ENCODE measurements around the gene COPB1.

The COPB1 gene

DNA sequence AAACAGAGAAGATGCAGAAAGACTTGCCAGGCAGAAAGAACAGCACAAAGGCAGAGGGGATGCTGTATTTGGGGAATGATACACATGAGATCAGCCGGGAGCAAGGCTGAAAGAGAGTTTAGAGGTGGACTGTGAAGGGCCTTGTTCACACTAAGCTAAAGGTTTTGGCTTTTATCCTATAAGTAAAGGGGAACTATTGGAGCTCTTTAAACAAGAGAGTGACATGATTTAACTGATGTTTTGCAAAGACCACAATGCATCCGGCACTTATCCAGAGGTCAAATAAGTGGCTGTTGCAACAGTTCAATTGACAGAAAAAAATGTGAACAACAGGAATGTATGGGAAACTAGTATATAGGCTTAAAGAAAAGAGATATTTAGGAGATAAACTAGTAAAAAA is 76.0 kb downstream of the COPB1 start:
- Histone ChIP-seq H4K20me1 (ENCODE audit: insufficient read depth, low read length, poor library complexity, severe bottlenecking) (no peaks in the 10 kb centered on the region), H3K36me3 (ENCODE audit: insufficient read depth, low read length) (no peaks in the 10 kb centered on the region), H3K79me2 (ENCODE audit: insufficient read depth, low read length) (no peaks in the 10 kb centered on the region), H2AFZ (ENCODE audit: low read length) (no peak overlapping the region), H3K4me3 (ENCODE audit: low read length, poor library complexity, severe bottlenecking) (no peak overlapping the region), H3F3A (ENCODE audit: low read depth) (no peaks in the 10 kb centered on the region), H3K27me3 (ENCODE audit: insufficient read depth, low read length, poor library complexity, severe bottlenecking) (no peaks in the 10 kb centered on the region), H3K4me2 (ENCODE audit: low read depth, low read length, poor library complexity, severe bottlenecking) (no peak overlapping the region), H3K9ac (ENCODE audit: low read depth, low read length, poor library complexity, severe bottlenecking) (no peak overlapping the region), H3K9me2 (replicated peaks; ENCODE audit: low read depth, low read length) (no peaks in the 10 kb centered on the region), H3K4me1 (ENCODE audit: insufficient read depth, low read length, poor library complexity, severe bottlenecking) (no peaks in the 10 kb centered on the region), H3K9me3 (ENCODE audit: insufficient read depth, low read depth, low read length) (no peaks in the 10 kb centered on the region)
- TF ChIP-seq EZH2phosphoT487 (IDR thresholded peaks at IDR 0.05; ENCODE audit: borderline replicate concordance) = no peak
- TF ChIP-seq, protein P1, sequence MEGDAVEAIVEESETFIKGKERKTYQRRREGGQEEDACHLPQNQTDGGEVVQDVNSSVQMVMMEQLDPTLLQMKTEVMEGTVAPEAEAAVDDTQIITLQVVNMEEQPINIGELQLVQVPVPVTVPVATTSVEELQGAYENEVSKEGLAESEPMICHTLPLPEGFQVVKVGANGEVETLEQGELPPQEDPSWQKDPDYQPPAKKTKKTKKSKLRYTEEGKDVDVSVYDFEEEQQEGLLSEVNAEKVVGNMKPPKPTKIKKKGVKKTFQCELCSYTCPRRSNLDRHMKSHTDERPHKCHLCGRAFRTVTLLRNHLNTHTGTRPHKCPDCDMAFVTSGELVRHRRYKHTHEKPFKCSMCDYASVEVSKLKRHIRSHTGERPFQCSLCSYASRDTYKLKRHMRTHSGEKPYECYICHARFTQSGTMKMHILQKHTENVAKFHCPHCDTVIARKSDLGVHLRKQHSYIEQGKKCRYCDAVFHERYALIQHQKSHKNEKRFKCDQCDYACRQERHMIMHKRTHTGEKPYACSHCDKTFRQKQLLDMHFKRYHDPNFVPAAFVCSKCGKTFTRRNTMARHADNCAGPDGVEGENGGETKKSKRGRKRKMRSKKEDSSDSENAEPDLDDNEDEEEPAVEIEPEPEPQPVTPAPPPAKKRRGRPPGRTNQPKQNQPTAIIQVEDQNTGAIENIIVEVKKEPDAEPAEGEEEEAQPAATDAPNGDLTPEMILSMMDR (conservative IDR thresholded peaks at IDR 0.05; ENCODE audit: low read length) = no peak

GRCh38 chr11:14422814-14423182 is 76.8 kb downstream of the COPB1 start:
- Histone ChIP-seq H3K9ac (ENCODE audit: low read depth, low read length, poor library complexity, severe bottlenecking) (no peak overlapping the region), H3K79me2 (ENCODE audit: insufficient read depth, low read length) (no peaks in the 10 kb centered on the region), H3K9me2 (replicated peaks; ENCODE audit: low read depth, low read length) (no peaks in the 10 kb centered on the region), H3K4me2 (ENCODE audit: low read depth, low read length, poor library complexity, severe bottlenecking) (no peak overlapping the region), H3K4me1 (ENCODE audit: insufficient read depth, low read length, poor library complexity, severe bottlenecking) (no peaks in the 10 kb centered on the region), H2AFZ (ENCODE audit: low read length) (no peak overlapping the region), H4K20me1 (ENCODE audit: insufficient read depth, low read length, poor library complexity, severe bottlenecking) (no peaks in the 10 kb centered on the region), H3K9me3 (ENCODE audit: insufficient read depth, low read depth, low read length) (no peaks in the 10 kb centered on the region), H3K4me3 (ENCODE audit: low read length, poor library complexity, severe bottlenecking) (no peak overlapping the region), H3F3A (ENCODE audit: low read depth) (no peaks in the 10 kb centered on the region), H3K27me3 (ENCODE audit: insufficient read depth, low read length, poor library complexity, severe bottlenecking) (no peaks in the 10 kb centered on the region), H3K36me3 (ENCODE audit: insufficient read depth, low read length) (no peaks in the 10 kb centered on the region)
- TF ChIP-seq, protein P1 (conservative IDR thresholded peaks at IDR 0.05; ENCODE audit: low read length) = no peak
- TF ChIP-seq EZH2phosphoT487 (IDR thresholded peaks at IDR 0.05; ENCODE audit: borderline replicate concordance) = no peak

- no peak overlapping the region for H3K9ac ChIP-seq (ENCODE audit: low read depth, low read length, poor library complexity, severe bottlenecking)
- H3K9me2 ChIP-seq (replicated peaks; ENCODE audit: low read depth, low read length) = no peaks in the 10 kb centered on the region
- no peak overlapping the region for H2AFZ ChIP-seq (ENCODE audit: low read length)
- no peak for TF ChIP-seq EZH2phosphoT487 (IDR thresholded peaks at IDR 0.05; ENCODE audit: borderline replicate concordance)
- TF ChIP-seq, protein P1 (conservative IDR thresholded peaks at IDR 0.05; ENCODE audit: low read length) = no peak
- peaks cover 2% of the 10 kb centered on the region for H3K4me1 ChIP-seq (ENCODE audit: insufficient read depth, low read length, poor library complexity, severe bottlenecking)
- H3K4me3 ChIP-seq (ENCODE audit: low read length, poor library complexity, severe bottlenecking) = no peak overlapping the region
- H3K36me3 ChIP-seq (ENCODE audit: insufficient read depth, low read length) = no peaks in the 10 kb centered on the region
- no peaks in the 10 kb centered on the region for H3K79me2 ChIP-seq (ENCODE audit: insufficient read depth, low read length)
- no peaks in the 10 kb centered on the region for H4K20me1 ChIP-seq (ENCODE audit: insufficient read depth, low read length, poor library complexity, severe bottlenecking)
- H3F3A ChIP-seq (ENCODE audit: low read depth) = no peaks in the 10 kb centered on the region
- no peaks in the 10 kb centered on the region for H3K9me3 ChIP-seq (ENCODE audit: insufficient read depth, low read depth, low read length)
- no peak overlapping the region for H3K4me2 ChIP-seq (ENCODE audit: low read depth, low read length, poor library complexity, severe bottlenecking)
- no peaks in the 10 kb centered on the region for H3K27me3 ChIP-seq (ENCODE audit: insufficient read depth, low read length, poor library complexity, severe bottlenecking)
Observed at GRCh38 chr11:14422052-14422813, 77.4 kb downstream of the COPB1 start.

All from Loucy (cell line).